Epithelial cell of proximal tubule (primary cell): ENCODE results near the gene RBM15B. TPM values are rescaled to one million over a fixed set of nuclear protein-coding genes. Genes with fewer than 3 reads are reported as not detected.
A peak's percentile ranks its signal among the peaks of the same experiment; 100 is the strongest.

Experiments
- DNase-seq: peaks from one replicate; pipeline ENCODE4 v3.0.0-alpha.2; 2011; ENCODE audit warnings: low read depth
- H3K4me3 ChIP-seq: 2 replicates; pipeline ENCODE4 v1.5.1; 2011; ENCODE audit warnings: low read depth, mild to moderate bottlenecking, low read length
- CTCF ChIP-seq: conservative IDR thresholded peaks from 2 replicates; pipeline ENCODE4 v1.5.1; 2012; ENCODE audit warnings: low read depth, mild to moderate bottlenecking, low read length
- total RNA-seq: library from RNA; depleted of rRNA; stranded (reverse); fragments of >200 nt; gene quantifications from 2 replicates; pipeline ENCODE4 v1.2.3, GENCODE V29; 2015

Gene RBM15B
- total RNA-seq, 1 donor from 2014 or later, result 25.6 TPM

GRCh38 chr3:51392355-51393133, 1.5 kb downstream of the RBM15B start:
- DNase-seq, result no peak
- no peak for TF ChIP-seq CTCF

GRCh38 chr3:51393134-51393495, 2.0 kb downstream of the RBM15B start:
- TF ChIP-seq CTCF, result no peak
- no peak overlapping the region for H3K4me3 ChIP-seq
- no peak for DNase-seq

More at GRCh38 chr3:51392355-51393133, 1.5 kb downstream of the RBM15B start:
- H3K4me3 ChIP-seq, result peak overlapping the region; percentile 72

- no peak overlapping the region for H3K4me3 ChIP-seq
- DNase-seq, result no peak
- TF ChIP-seq CTCF, result no peak
Observed at GRCh38 chr3:51393564-51393963, 2.5 kb downstream of the RBM15B start.

GRCh38 chr3:51394541-51394940, 3.5 kb downstream of the RBM15B start:
- no peak overlapping the region for H3K4me3 ChIP-seq
- DNase-seq, result no peak
- no peak for TF ChIP-seq CTCF

- H3K4me3 ChIP-seq, result no peak overlapping the region
- no peak for TF ChIP-seq CTCF
- DNase-seq, result no peak
Observed at GRCh38 chr3:51395493-51396213, 4.6 kb downstream of the RBM15B start.

GRCh38 chr3:51396401-51396800, 5.3 kb downstream of the RBM15B start:
- no peak for TF ChIP-seq CTCF
- no peak for DNase-seq
- no peak overlapping the region for H3K4me3 ChIP-seq
